HEK293T (cell line): Measurements from ENCODE around the gene BCAS1.
A peak's percentile ranks its signal among the peaks of the same experiment; 100 is the strongest.

ENCODE experiments used
- CTCF ChIA-PET: fragments of 350-600 bp; formaldehyde crosslinking; extraction: SDS; loops from one replicate; lab custom pipeline; 2021; ENCODE audit warnings: antibody characterized with exemption, inconsistent platforms; lab: Yijun Ruan, JAX
- POLR2A ChIA-PET: fragments of 350-600 bp; formaldehyde crosslinking; extraction: SDS; loops from one replicate; lab custom pipeline; 2020; ENCODE audit warnings: antibody characterized with exemption, inconsistent platforms; lab: Yijun Ruan, JAX
- DNase-seq: peaks from one replicate; pipeline ENCODE4 v3.0.0; 2012; ENCODE audit warnings: mixed read lengths; ENCODE audit errors: extremely low spot score
- ARNT ChIP-seq: fragments of 450-650 bp; IDR thresholded peaks from 2 replicates; pipeline ENCODE4 v1.6.1; 2017; ENCODE audit warnings: mild to moderate bottlenecking
- BHLHE40 ChIP-seq: fragments of 450-650 bp; IDR thresholded peaks from 2 replicates; pipeline ENCODE4 v1.6.1; 2016; ENCODE audit warnings: mild to moderate bottlenecking, moderate library complexity, borderline replicate concordance
- CTBP1 ChIP-seq: fragments of 450-650 bp; IDR thresholded peaks from 2 replicates; pipeline ENCODE4 v1.6.1; 2016; ENCODE audit warnings: borderline replicate concordance
- ELF4 ChIP-seq: fragments of 450-650 bp; IDR thresholded peaks from 2 replicates; pipeline ENCODE4 v1.6.1; 2017; ENCODE audit warnings: antibody characterized with exemption
- FOXA1 ChIP-seq: fragments of 450-650 bp; IDR thresholded peaks from 2 replicates; pipeline ENCODE4 v1.6.1; 2016; ENCODE audit warnings: mild to moderate bottlenecking
- FOXK2 ChIP-seq: fragments of 450-650 bp; IDR thresholded peaks from 2 replicates; pipeline ENCODE4 v1.6.1; 2016; ENCODE audit warnings: mild to moderate bottlenecking
- FOXM1 ChIP-seq: fragments of 450-650 bp; IDR thresholded peaks from 2 replicates; pipeline ENCODE4 v1.6.1; 2017; ENCODE audit warnings: mild to moderate bottlenecking, borderline replicate concordance
- HDGF ChIP-seq: fragments of 450-650 bp; IDR thresholded peaks from 2 replicates; pipeline ENCODE4 v1.6.1; 2017; ENCODE audit warnings: antibody characterized with exemption, borderline replicate concordance
- L3MBTL2 ChIP-seq: fragments of 450-650 bp; conservative IDR thresholded peaks from 2 replicates; pipeline ENCODE4 v1.6.1; 2016; ENCODE audit warnings: mild to moderate bottlenecking
- LEF1 ChIP-seq: fragments of 450-650 bp; IDR thresholded peaks from 2 replicates; pipeline ENCODE4 v1.6.1; 2017; ENCODE audit warnings: mild to moderate bottlenecking, borderline replicate concordance
- NFRKB ChIP-seq: fragments of 450-650 bp; IDR thresholded peaks from 2 replicates; pipeline ENCODE4 v1.6.1; 2016; ENCODE audit warnings: mild to moderate bottlenecking, moderate library complexity
- PKNOX1 ChIP-seq: fragments of 450-650 bp; IDR thresholded peaks from 2 replicates; pipeline ENCODE4 v1.6.1; 2016
- SP1 ChIP-seq: fragments of 450-650 bp; IDR thresholded peaks from 2 replicates; pipeline ENCODE4 v1.6.1; 2017
- SUZ12 ChIP-seq: fragments of 450-650 bp; IDR thresholded peaks from 2 replicates; pipeline ENCODE4 v1.6.1; 2016; ENCODE audit warnings: mild to moderate bottlenecking
- TARDBP ChIP-seq: fragments of 450-650 bp; IDR thresholded peaks from 2 replicates; pipeline ENCODE4 v1.6.1; 2016
- ZNF384 ChIP-seq: fragments of 450-650 bp; IDR thresholded peaks from 2 replicates; pipeline ENCODE4 v1.6.1; 2016

Gene BCAS1

GRCh38 chr20:54068495-54068894 is 1.9 kb downstream of the BCAS1 start:
- no peak for TF ChIP-seq SP1
- no peak for TF ChIP-seq ELF4
- TF ChIP-seq ARNT, result no peak
- TF ChIP-seq LEF1, result no peak
- no peak for TF ChIP-seq BHLHE40
- CTCF ChIA-PET, result no interaction called here
- DNase-seq, result no peak
- POLR2A ChIA-PET, result no interaction called here

GRCh38 chr20:54067606-54068174 is 2.7 kb downstream of the BCAS1 start:
- POLR2A ChIA-PET, result no interaction called here
- no peak for DNase-seq
- TF ChIP-seq CTBP1, result no peak
- TF ChIP-seq PKNOX1, result peak; percentile 14; the same call in 1 of the 2 replicates
- CTCF ChIA-PET, result no interaction called here

DNA sequence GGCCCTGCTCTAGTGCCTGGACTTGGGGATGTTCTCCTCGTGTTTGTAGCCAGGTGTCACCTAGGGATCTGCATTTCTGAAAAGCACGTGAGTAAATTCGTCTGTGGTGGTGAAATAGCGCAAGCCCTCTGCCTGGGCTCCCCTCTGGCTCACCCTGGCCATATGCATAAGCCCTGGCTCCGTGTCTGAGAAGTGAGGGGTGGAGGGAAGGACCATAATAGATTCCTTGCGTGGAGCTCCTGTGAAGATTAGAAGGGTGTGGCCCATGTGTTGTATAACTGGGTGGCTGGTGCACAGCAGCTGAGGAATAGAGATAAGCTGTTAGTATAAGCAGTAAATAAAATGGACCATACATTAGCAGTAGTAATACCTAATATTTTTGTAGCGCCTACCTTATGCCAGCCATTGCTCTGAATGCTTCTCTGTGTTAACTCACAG is 4.8 kb downstream of the BCAS1 start:
- TF ChIP-seq FOXA1 (no peak), HDGF (no peak), FOXK2 (no peak), PKNOX1 (no peak), BHLHE40 (no peak)
- DNase-seq, result no peak
- ChIA-PET CTCF (interaction anchor here (0.7 kb wide), 1 partner anchor 72 kb away, joined by 3 read pairs; no protein-coding TSS in a partner anchor), POLR2A (no interaction called here)

DNA sequence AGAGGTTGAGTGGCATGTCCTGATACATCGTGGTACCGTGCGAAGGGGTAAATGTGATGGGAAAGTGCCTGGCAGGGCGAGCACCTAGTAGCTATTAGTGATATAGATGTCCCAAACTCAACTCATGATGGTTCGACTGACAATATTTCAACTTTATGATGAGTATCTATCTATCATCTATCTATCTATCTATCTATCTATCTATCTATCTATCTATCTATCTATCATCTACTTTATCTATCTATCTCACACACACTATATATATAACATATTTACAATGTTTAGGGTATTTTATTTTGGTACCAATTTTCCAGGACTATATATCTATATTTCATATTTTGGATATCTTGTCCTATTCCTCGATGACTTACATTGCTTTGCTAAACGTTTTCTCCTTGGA is 5.5 kb downstream of the BCAS1 start:
- no peak for TF ChIP-seq TARDBP
- TF ChIP-seq NFRKB, result no peak
- no peak for TF ChIP-seq SUZ12
- TF ChIP-seq ARNT, result no peak
- TF ChIP-seq ELF4, result no peak
- no peak for TF ChIP-seq FOXA1
- no peak for TF ChIP-seq ZNF384
- TF ChIP-seq L3MBTL2, result no peak
- TF ChIP-seq LEF1, result no peak
- no peak for TF ChIP-seq BHLHE40
- no peak for TF ChIP-seq PKNOX1
- TF ChIP-seq FOXK2, result no peak
- TF ChIP-seq HDGF, result no peak
- no peak for TF ChIP-seq CTBP1
- TF ChIP-seq FOXM1, result no peak
- TF ChIP-seq SP1, result no peak
- ChIA-PET POLR2A (no interaction called here), CTCF (no interaction called here)
- no peak for DNase-seq

GRCh38 chr20:54063992-54064676 is 6.3 kb downstream of the BCAS1 start:
- ChIA-PET CTCF (interaction anchor here (1.0 kb wide), 1 partner anchor 516 kb away, joined by 3 read pairs; no protein-coding TSS in a partner anchor), POLR2A (interaction anchor here (0.7 kb wide), 1 partner anchor 9 kb away, joined by 3 read pairs; no protein-coding TSS in a partner anchor)
- DNase-seq, result no peak
- TF ChIP-seq FOXA1, result no peak
- no peak for TF ChIP-seq FOXM1
- no peak for TF ChIP-seq LEF1
- TF ChIP-seq NFRKB, result no peak
- no peak for TF ChIP-seq ARNT
- no peak for TF ChIP-seq HDGF
- TF ChIP-seq ZNF384, result no peak
- TF ChIP-seq PKNOX1, result no peak
- no peak for TF ChIP-seq SP1
- TF ChIP-seq CTBP1, result no peak
- TF ChIP-seq TARDBP, result no peak
- no peak for TF ChIP-seq SUZ12
- TF ChIP-seq FOXK2, result no peak
- TF ChIP-seq ELF4, result no peak
- TF ChIP-seq L3MBTL2, result no peak
- no peak for TF ChIP-seq BHLHE40

- no peak for DNase-seq
- TF ChIP-seq ARNT (no peak), TARDBP (no peak), NFRKB (no peak), ELF4 (no peak), BHLHE40 (no peak)
- ChIA-PET POLR2A (no interaction called here), CTCF (interaction anchor here (0.6 to 1.0 kb wide), 2 partner anchors 12 to 516 kb away, joined by 3 read pairs; no protein-coding TSS in a partner anchor)
Observed at GRCh38 chr20:54063580-54063979, 6.8 kb downstream of the BCAS1 start.
